HepG2 (cell line): ENCODE results near the gene LTA4H. TPM values are rescaled to one million over a fixed set of nuclear protein-coding genes. Genes with fewer than 3 reads are reported as not detected.

Experiments
- CCDC6 ChIP-seq: sonication (generic); formaldehyde crosslinking; IDR thresholded peaks from 2 replicates; pipeline ENCODE4 v1.8.1; 2022; ENCODE audit warnings: mild to moderate bottlenecking, missing genetic modification reagents, moderate library complexity
- ESRRA ChIP-seq: sonication (generic); formaldehyde crosslinking; IDR thresholded peaks from 2 replicates; pipeline ENCODE4 v1.5.1; 2020; ENCODE audit warnings: mild to moderate bottlenecking, low read depth, missing genetic modification reagents
- ETV6 ChIP-seq: sonication (generic); formaldehyde crosslinking; conservative IDR thresholded peaks from 2 replicates; pipeline ENCODE4 v1.4.0; 2020; ENCODE audit warnings: missing genetic modification reagents
- FIP1L1 ChIP-seq: fragments of 200-400 bp; formaldehyde crosslinking; IDR thresholded peaks from 2 replicates; pipeline ENCODE4 v1.6.1; 2018; ENCODE audit warnings: low read depth, mild to moderate bottlenecking, low read length, moderate library complexity, borderline replicate concordance; ENCODE audit not compliant: insufficient read depth
- ONECUT2 ChIP-seq: sonication (generic); formaldehyde crosslinking; IDR thresholded peaks from 2 replicates; pipeline ENCODE4 v1.4.0; 2020; ENCODE audit warnings: missing genetic modification reagents
- STAG1 ChIP-seq: sonication (generic); formaldehyde crosslinking; IDR thresholded peaks from 2 replicates; pipeline ENCODE4 v1.4.0; 2020; ENCODE audit warnings: missing genetic modification reagents
- TEAD2 ChIP-seq: sonication (generic); formaldehyde crosslinking; IDR thresholded peaks from 2 replicates; pipeline ENCODE4 v1.9.0; 2021; ENCODE audit warnings: missing genetic modification reagents
- TP53 ChIP-seq: sonication (generic); formaldehyde crosslinking; conservative IDR thresholded peaks from 2 replicates; pipeline ENCODE4 v1.4.0; 2020; ENCODE audit warnings: missing genetic modification reagents
- ZFP1 ChIP-seq: IDR thresholded peaks from 2 replicates; pipeline ENCODE4 v1.6.1; 2016
- ZNF34 ChIP-seq: sonication (generic); formaldehyde crosslinking; IDR thresholded peaks from 2 replicates; pipeline ENCODE4 v1.4.0; 2020; ENCODE audit warnings: mild to moderate bottlenecking, missing genetic modification reagents, borderline replicate concordance
- ZNF343 ChIP-seq: sonication (generic); formaldehyde crosslinking; IDR thresholded peaks from 2 replicates; pipeline ENCODE4 v1.4.0; 2020; ENCODE audit warnings: mild to moderate bottlenecking, missing genetic modification reagents
- ZNF460 ChIP-seq: sonication (generic); formaldehyde crosslinking; IDR thresholded peaks from 2 replicates; pipeline ENCODE4 v1.5.1; 2020; ENCODE audit warnings: missing genetic modification reagents, mild to moderate bottlenecking, borderline replicate concordance
- ZNF776 ChIP-seq: sonication (generic); formaldehyde crosslinking; IDR thresholded peaks from 2 replicates; pipeline ENCODE4 v1.4.0; 2020; ENCODE audit warnings: mild to moderate bottlenecking, missing genetic modification reagents
- ZNF792 ChIP-seq: IDR thresholded peaks from 2 replicates; pipeline ENCODE4 v1.6.1; 2016
- ZSCAN25 ChIP-seq: sonication (generic); formaldehyde crosslinking; IDR thresholded peaks from 2 replicates; pipeline ENCODE4 v1.8.0; 2022; ENCODE audit warnings: mild to moderate bottlenecking, missing genetic modification reagents
- polyA plus RNA-seq, 8 experiments: library from polyadenylated mRNA; depleted of rRNA in 3 of 8; stranded (reverse) in 7 of 8; unstranded in 1 of 8; fragments of >200 nt; fragmentation: Illumina TruSeq in 4 of 8; extraction: Trizol in 4 of 8; gene quantifications; 2 replicates each; pipeline versions ENCODE4 v1.2.1 to v1.2.3, GENCODE V29; 2011 to 2016; ENCODE audit warnings: low read depth in 4 of 8, missing spikeins in 1 of 8, mixed read lengths in 1 of 8; ENCODE audit not compliant: insufficient read depth in 1 of 8
- total RNA-seq, 5 experiments: library from RNA; depleted of rRNA; stranded (reverse); fragments of >200 nt; fragmentation: Illumina TruSeq; extraction: Trizol; gene quantifications; 2 replicates each; pipeline ENCODE4 v1.2.3, GENCODE V29; 2016; ENCODE audit warnings: low read depth in 1 of 5
- TF ChIP-seq, protein P1 (sequence below): sonication (generic); formaldehyde crosslinking; IDR thresholded peaks from 2 replicates; pipeline ENCODE4; 2020; ENCODE audit warnings: missing genetic modification reagents, mild to moderate bottlenecking, borderline replicate concordance
- TF ChIP-seq, protein P2 (sequence below): sonication (generic); formaldehyde crosslinking; IDR thresholded peaks from 2 replicates; pipeline ENCODE4 v1.5.0; 2020; ENCODE audit warnings: missing genetic modification reagents, mild to moderate bottlenecking, borderline replicate concordance
- TF ChIP-seq, protein P3 (sequence below): IDR thresholded peaks from 2 replicates; pipeline ENCODE4 v1.6.1; 2016; ENCODE audit warnings: low read depth
- TF ChIP-seq, protein P4 (sequence below): sonication (generic); formaldehyde crosslinking; IDR thresholded peaks from 2 replicates; pipeline ENCODE4 v1.5.1; 2020; ENCODE audit warnings: missing genetic modification reagents, mild to moderate bottlenecking, borderline replicate concordance
- TF ChIP-seq, protein P5 (sequence below): fragments of 450-650 bp; IDR thresholded peaks from 2 replicates; pipeline ENCODE4 v1.6.1; 2016
- TF ChIP-seq, protein P6 (sequence below): sonication (generic); formaldehyde crosslinking; conservative IDR thresholded peaks from 2 replicates; pipeline ENCODE4 v1.4.0; 2020; ENCODE audit warnings: missing genetic modification reagents

Gene LTA4H
- total and polyA plus RNA-seq, 2 of the 13 experiments (the other 11 are each of a cell fraction or from before 2014, with no cell fraction given): 87.5 to 90.4 TPM

DNA sequence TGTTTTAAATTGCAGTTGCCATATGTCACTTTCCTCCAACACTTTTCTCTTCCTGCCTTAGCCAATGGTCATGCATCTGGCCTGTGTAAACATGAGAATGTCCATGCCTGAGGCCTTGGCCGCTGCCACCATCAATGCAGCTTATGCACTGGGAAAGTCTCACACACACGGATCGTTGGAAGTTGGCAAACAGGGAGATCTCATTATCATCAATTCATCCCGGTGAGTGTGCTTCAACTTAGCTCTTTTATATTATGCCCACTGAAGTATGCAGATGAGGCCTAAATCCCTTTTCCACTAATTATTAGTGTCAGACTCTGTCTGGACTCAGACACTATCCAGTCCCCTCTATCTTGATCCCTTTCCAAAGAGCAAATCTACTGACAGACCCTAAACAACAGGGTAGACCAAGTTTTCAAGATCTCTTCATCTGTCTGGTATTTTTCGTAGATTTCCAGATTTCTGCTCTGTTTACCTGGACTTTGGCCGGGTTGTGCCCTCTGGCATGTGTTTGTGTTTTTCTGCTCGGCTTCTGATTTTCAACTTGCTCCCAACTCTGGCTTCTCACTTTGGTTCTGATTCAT is 69.0 kb downstream of the LTA4H start (continued):
- no peak for TF ChIP-seq ONECUT2 (CRISPR knock-in tag)
- no peak for TF ChIP-seq CCDC6 (CRISPR knock-in tag)
- no peak for TF ChIP-seq ETV6
- TF ChIP-seq ZFP1: 0 out of 2 replicates have a peak, but pooled peaks have one; percentile 48
- TF ChIP-seq, protein P1, sequence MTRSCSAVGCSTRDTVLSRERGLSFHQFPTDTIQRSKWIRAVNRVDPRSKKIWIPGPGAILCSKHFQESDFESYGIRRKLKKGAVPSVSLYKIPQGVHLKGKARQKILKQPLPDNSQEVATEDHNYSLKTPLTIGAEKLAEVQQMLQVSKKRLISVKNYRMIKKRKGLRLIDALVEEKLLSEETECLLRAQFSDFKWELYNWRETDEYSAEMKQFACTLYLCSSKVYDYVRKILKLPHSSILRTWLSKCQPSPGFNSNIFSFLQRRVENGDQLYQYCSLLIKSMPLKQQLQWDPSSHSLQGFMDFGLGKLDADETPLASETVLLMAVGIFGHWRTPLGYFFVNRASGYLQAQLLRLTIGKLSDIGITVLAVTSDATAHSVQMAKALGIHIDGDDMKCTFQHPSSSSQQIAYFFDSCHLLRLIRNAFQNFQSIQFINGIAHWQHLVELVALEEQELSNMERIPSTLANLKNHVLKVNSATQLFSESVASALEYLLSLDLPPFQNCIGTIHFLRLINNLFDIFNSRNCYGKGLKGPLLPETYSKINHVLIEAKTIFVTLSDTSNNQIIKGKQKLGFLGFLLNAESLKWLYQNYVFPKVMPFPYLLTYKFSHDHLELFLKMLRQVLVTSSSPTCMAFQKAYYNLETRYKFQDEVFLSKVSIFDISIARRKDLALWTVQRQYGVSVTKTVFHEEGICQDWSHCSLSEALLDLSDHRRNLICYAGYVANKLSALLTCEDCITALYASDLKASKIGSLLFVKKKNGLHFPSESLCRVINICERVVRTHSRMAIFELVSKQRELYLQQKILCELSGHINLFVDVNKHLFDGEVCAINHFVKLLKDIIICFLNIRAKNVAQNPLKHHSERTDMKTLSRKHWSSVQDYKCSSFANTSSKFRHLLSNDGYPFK (CRISPR knock-in tag): no peak
- no peak for TF ChIP-seq ZNF34 (CRISPR knock-in tag)
- TF ChIP-seq, protein P2, sequence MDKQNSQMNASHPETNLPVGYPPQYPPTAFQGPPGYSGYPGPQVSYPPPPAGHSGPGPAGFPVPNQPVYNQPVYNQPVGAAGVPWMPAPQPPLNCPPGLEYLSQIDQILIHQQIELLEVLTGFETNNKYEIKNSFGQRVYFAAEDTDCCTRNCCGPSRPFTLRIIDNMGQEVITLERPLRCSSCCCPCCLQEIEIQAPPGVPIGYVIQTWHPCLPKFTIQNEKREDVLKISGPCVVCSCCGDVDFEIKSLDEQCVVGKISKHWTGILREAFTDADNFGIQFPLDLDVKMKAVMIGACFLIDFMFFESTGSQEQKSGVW (CRISPR knock-in tag): no peak
- no peak for TF ChIP-seq ZNF460 (CRISPR knock-in tag)
- TF ChIP-seq ZSCAN25 (CRISPR knock-in tag): no peak; the same call in 1 of the 2 replicates
- TF ChIP-seq, protein P3, sequence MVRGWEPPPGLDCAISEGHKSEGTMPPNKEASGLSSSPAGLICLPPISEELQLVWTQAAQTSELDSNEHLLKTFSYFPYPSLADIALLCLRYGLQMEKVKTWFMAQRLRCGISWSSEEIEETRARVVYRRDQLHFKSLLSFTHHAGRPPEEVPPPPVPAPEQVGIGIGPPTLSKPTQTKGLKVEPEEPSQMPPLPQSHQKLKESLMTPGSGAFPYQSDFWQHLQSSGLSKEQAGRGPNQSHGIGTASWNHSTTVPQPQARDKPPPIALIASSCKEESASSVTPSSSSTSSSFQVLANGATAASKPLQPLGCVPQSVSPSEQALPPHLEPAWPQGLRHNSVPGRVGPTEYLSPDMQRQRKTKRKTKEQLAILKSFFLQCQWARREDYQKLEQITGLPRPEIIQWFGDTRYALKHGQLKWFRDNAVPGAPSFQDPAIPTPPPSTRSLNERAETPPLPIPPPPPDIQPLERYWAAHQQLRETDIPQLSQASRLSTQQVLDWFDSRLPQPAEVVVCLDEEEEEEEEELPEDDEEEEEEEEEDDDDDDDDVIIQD (CRISPR knock-in tag): peak; percentile 58; the same call in 1 of the 2 replicates
- TF ChIP-seq ZNF776 (CRISPR knock-in tag): no peak
- TF ChIP-seq, protein P4, sequence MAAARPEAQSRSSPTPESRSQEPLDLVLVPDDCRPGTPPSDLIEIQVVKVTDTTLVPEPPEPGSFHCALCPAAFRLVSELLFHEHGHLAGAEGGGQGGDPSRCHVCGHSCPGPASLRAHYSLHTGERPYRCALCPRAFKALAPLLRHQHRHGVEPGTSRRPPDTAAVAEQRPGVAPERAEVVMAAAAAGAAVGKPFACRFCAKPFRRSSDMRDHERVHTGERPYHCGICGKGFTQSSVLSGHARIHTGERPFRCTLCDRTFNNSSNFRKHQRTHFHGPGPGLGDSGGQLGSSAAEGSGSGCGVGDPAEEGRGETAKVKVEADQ: no peak
- TF ChIP-seq FIP1L1: no peak
- no peak for TF ChIP-seq TP53 (CRISPR knock-in tag)
- TF ChIP-seq ESRRA (CRISPR knock-in tag): no peak
- peak; percentile 50; the same call in 1 of the 2 replicates for TF ChIP-seq ZNF792 (CRISPR knock-in tag)
- TF ChIP-seq, protein P5, sequence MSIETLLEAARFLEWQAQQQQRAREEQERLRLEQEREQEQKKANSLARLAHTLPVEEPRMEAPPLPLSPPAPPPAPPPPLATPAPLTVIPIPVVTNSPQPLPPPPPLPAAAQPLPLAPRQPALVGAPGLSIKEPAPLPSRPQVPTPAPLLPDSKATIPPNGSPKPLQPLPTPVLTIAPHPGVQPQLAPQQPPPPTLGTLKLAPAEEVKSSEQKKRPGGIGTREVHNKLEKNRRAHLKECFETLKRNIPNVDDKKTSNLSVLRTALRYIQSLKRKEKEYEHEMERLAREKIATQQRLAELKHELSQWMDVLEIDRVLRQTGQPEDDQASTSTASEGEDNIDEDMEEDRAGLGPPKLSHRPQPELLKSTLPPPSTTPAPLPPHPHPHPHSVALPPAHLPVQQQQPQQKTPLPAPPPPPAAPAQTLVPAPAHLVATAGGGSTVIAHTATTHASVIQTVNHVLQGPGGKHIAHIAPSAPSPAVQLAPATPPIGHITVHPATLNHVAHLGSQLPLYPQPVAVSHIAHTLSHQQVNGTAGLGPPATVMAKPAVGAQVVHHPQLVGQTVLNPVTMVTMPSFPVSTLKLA: no peak
- TF ChIP-seq, protein P6, sequence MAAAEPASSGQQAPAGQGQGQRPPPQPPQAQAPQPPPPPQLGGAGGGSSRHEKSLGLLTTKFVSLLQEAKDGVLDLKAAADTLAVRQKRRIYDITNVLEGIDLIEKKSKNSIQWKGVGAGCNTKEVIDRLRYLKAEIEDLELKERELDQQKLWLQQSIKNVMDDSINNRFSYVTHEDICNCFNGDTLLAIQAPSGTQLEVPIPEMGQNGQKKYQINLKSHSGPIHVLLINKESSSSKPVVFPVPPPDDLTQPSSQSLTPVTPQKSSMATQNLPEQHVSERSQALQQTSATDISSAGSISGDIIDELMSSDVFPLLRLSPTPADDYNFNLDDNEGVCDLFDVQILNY (CRISPR knock-in tag): no peak
- TF ChIP-seq STAG1 (CRISPR knock-in tag): peak; percentile 5; the same call in 1 of the 2 replicates
- no peak for TF ChIP-seq ZNF343 (CRISPR knock-in tag)
- no peak for TF ChIP-seq TEAD2
